ENCODE data around the gene RNF145. TPM values are rescaled to one million over a fixed set of nuclear protein-coding genes. Genes with fewer than 3 reads are reported as not detected.

The RNF145 gene
- total and polyA plus RNA-seq, 12 donors: 9.4 to 37.4 (median 22.2) TPM

DNA sequence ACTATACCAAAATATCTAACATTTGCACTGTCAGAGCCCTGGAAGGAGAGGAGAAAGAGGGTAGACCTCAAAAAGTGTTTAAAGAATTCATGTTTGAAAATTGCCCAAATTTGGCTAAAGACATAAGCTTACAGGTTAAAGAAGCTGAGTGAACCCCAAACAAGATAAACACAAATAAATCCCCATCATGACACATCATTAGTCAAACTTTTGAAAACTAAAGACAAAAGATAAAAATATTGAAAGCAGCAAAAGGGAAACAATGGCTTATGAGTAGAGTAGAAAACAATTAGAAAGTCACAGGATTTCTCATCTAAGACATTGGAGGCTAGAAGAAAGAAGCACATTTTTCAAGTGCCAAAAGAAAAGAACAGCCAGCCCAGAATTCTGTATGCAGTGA, 47.7 kb upstream of the RNF145 start:
- intact Hi-C loops (cut with DNase I): loop anchor here in 1 of 10 donors (5.0 kb wide), 1 partner anchor 40 kb away; no protein-coding TSS in a partner anchor
- Histone ChIP-seq H3K36me3 (no peaks in the 10 kb centered on the region), H3K4me3 (no peak overlapping the region), H3K4me1 (peaks cover 0 to 4% (median under 1%) of the 10 kb centered on the region in 9 donors), H3K9me3 (no peaks in the 10 kb centered on the region), H3K27me3 (peaks cover 0 to 18% (median 0%) of the 10 kb centered on the region in 7 donors), H3K27ac (no peak overlapping the region)
- DNase-seq (no peak), ATAC-seq (no peak)
- no peak for TF ChIP-seq CTCF (IDR thresholded peaks at IDR 0.05)

DNA sequence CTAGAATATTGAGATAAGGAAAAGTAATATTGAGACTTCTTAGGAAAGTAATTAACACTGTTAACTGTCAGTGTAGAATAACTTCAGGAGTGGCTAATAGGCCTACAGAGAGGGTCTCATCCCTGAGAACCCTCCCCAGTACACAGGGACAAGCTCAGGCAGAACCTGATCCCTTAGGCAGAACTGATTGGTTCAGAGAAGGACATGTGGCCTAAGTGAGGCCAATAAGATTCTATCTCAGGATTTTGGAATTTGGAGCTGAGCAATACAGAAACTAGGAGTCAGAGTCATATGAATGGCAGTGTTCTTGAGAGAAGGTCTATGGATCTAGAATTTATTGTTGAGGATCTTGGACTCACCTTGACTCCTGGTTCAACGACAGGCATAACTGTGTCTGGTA, 42.8 kb upstream of the RNF145 start:
- no peaks in the 10 kb centered on the region for H3K36me3 ChIP-seq

GRCh38 chr5:159249158-159249557, 39.8 kb upstream of the RNF145 start:
- no peaks in the 10 kb centered on the region for H3K36me3 ChIP-seq
- intact Hi-C loops (cut with DNase I): no loop called here
- WGBS, 2 donors: 74 to 76% methylated on average over 2 of the region's 2 CpGs
- H3K27ac ChIP-seq: no peak overlapping the region
- peaks cover 0 to 34% (median 5%) of the 10 kb centered on the region in 7 donors for H3K27me3 ChIP-seq
- DNase-seq (no peak), ATAC-seq (no peak)
- H3K4me3 ChIP-seq: no peak overlapping the region
- no peak for TF ChIP-seq CTCF (IDR thresholded peaks at IDR 0.05)
- no peaks in the 10 kb centered on the region for H3K9me3 ChIP-seq
- no peaks in the 10 kb centered on the region for H3K4me1 ChIP-seq

More for the DNA sequence above, 42.8 kb upstream of the RNF145 start:
- no peak overlapping the region for H3K4me3 ChIP-seq
- DNase-seq (no peak), ATAC-seq (no peak)
- H3K4me1 ChIP-seq: no peaks in the 10 kb centered on the region
- intact Hi-C loops (cut with DNase I): no loop called here
- peaks cover 0 to 28% (median 5%) of the 10 kb centered on the region in 7 donors for H3K27me3 ChIP-seq
- 44 to 96% methylated on average over 1 of the region's 1 CpG for WGBS, 2 donors
- H3K9me3 ChIP-seq: no peaks in the 10 kb centered on the region
- no peak for TF ChIP-seq CTCF (IDR thresholded peaks at IDR 0.05)
- H3K27ac ChIP-seq: no peak overlapping the region

DNA sequence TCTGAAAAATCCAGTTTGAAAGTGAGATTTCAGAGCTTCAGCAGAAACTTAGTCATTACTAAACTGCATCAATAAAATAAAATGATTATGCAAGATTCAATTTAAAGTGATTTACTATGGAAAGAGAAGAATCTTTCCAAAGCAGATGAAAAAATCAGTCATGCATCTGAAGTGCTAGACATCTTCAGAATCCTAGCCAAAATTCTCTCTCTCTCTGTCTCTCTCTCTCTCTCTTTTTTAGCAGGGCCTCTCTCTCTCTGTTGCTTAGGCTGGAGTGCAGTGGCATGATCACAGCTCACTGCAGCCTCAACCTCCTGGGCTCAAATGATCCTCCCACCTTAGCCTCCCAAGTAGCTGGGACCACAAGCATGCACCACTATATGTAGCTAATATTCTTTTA, 35.5 kb upstream of the RNF145 start:
- no peak overlapping the region for H3K27ac ChIP-seq
- no peak for TF ChIP-seq CTCF (IDR thresholded peaks at IDR 0.05)
- ATAC-seq (no peak), DNase-seq (no peak)
- no peaks in the 10 kb centered on the region for H3K4me1 ChIP-seq
- no peak overlapping the region for H3K4me3 ChIP-seq
- H3K9me3 ChIP-seq: no peaks in the 10 kb centered on the region
- H3K27me3 ChIP-seq: peaks cover 0 to 28% (median 5%) of the 10 kb centered on the region in 7 donors
- no peaks in the 10 kb centered on the region for H3K36me3 ChIP-seq
- intact Hi-C loops (cut with DNase I): no loop called here

Data from heart right ventricle (tissue), 16 donors.